Measurements from ENCODE around the gene TXLNG. TPM values are rescaled to one million over a fixed set of nuclear protein-coding genes. Genes with fewer than 3 reads are reported as not detected.

Gene TXLNG
- total RNA-seq, 1 donor from 2014 or later, result 13.1 TPM

- Mint-ChIP-seq H3K27me3 (no peaks in the 10 kb centered on the region), H3K9me3 (no peaks in the 10 kb centered on the region), H3K36me3 (ENCODE audit: low read depth) (no peaks in the 10 kb centered on the region), H3K4me1 (peaks cover 20% of the 10 kb centered on the region), H3K4me3 (no peak overlapping the region), H3K27ac (peak overlapping the region; percentile 74)
- DNase-seq (no peak), ATAC-seq (ENCODE audit: low read depth) (peak; percentile 19)
- intact Hi-C loops (cut with micrococcal nuclease), result loop anchor here (2.0 kb wide), 1 partner anchor 59 kb away; no protein-coding TSS in a partner anchor
- POLR2A ChIA-PET, result interaction anchor here (0.6 to 1.2 kb wide), 5 partner anchors 15 to 219 kb away, joined by 3 to 5 read pairs (median 3); partner anchors contain the start of genes CTPS2 and RBBP7
- no peak for TF ChIP-seq CTCF (IDR thresholded peaks at IDR 0.05)
- CTCF ChIA-PET, result interaction anchor here (1.0 to 5.7 kb wide), 3 partner anchors 9 to 162 kb away, joined by 3 to 65 read pairs (median 3); no protein-coding TSS in a partner anchor
Measured at GRCh38 chrX:16885628-16886027, 99.4 kb downstream of the TXLNG start.

- CTCF ChIA-PET, result interaction anchor here (0.8 to 2.5 kb wide), 6 partner anchors 10 to 154 kb away, joined by 3 to 30 read pairs (median 6); no protein-coding TSS in a partner anchor
- Mint-ChIP-seq H3K27me3 (no peaks in the 10 kb centered on the region), H3K4me1 (peaks cover 6% of the 10 kb centered on the region), H3K36me3 (ENCODE audit: low read depth) (no peaks in the 10 kb centered on the region), H3K4me3 (no peak overlapping the region), H3K9me3 (no peaks in the 10 kb centered on the region), H3K27ac (no peak overlapping the region)
- POLR2A ChIA-PET, result interaction anchor here (0.6 to 1.0 kb wide), 3 partner anchors 22 to 154 kb away, joined by 3 read pairs; no protein-coding TSS in a partner anchor
- intact Hi-C loops (cut with micrococcal nuclease), result loop anchor here (1.0 kb wide), 2 partner anchors 9 to 66 kb away; no protein-coding TSS in a partner anchor
- TF ChIP-seq CTCF (IDR thresholded peaks at IDR 0.05), result peak; percentile 45
- no peak for DNase-seq
- ATAC-seq (ENCODE audit: low read depth), result peak; percentile 90
Measured at GRCh38 chrX:16892504-16893362, 106.5 kb downstream of the TXLNG start.

Other genes with a start within 250 kb of the TXLNG start
- not detected in 2 replicates for gene S100G, start 136.3 kb upstream of the TXLNG start, total RNA-seq
- 8.0 and 9.9 TPM in 2 replicates for gene CTPS2, start 73.8 kb upstream of the TXLNG start, total RNA-seq
- 14.9 and 16.8 TPM in 2 replicates for gene SYAP1, start 66.9 kb upstream of the TXLNG start, total RNA-seq
- 97.9 and 103 TPM in 2 replicates for gene RBBP7, start 83.9 kb downstream of the TXLNG start, total RNA-seq
- gene REPS2, start 160.2 kb downstream of the TXLNG start, total RNA-seq, result 1.6 and 2.0 TPM in 2 replicates